ENCODE data around the gene PDE4A. TPM values are rescaled to one million over a fixed set of nuclear protein-coding genes. Genes with fewer than 3 reads are reported as not detected.

The PDE4A gene
- total and polyA plus RNA-seq, 10 of the 15 experiments (the other 5 are each of a cell fraction or from before 2014, with no cell fraction given), result 0.24 to 13.3 (median 4.9) TPM

GRCh38 chr19:10403137-10404021 lies 17.0 kb upstream of the PDE4A start, which contains the start of gene CDC37 (continued):
- TF ChIP-seq MLLT1 (IDR thresholded peaks at IDR 0.05) (no peak), KAT2A (conservative IDR thresholded peaks at IDR 0.05; ENCODE audit: control insufficient read depth, low read depth, low read length) (no peak), PRDM15 (CRISPR knock-in tag; IDR thresholded peaks at IDR 0.05) (no peak), LARP7 (IDR thresholded peaks at IDR 0.05) (peak; percentile 70), MYB (IDR thresholded peaks at IDR 0.05; ENCODE audit: borderline replicate concordance, low read depth, low read length) (0 out of 2 replicates have a peak, but pooled peaks have one; percentile 18), TBL1XR1 (IDR thresholded peaks at IDR 0.05; ENCODE audit: low read depth, low read length) (no peak; the same call in 1 of the 2 replicates), SMAD1 (IDR thresholded peaks at IDR 0.05; ENCODE audit: low read depth, partially characterized antibody) (no peak), CBX5 (IDR thresholded peaks at IDR 0.05; ENCODE audit: low read depth) (no peak), EZH2 (IDR thresholded peaks at IDR 0.05; ENCODE audit: borderline replicate concordance, control insufficient read depth, low read depth, low read length) (no peak), HDAC6 (IDR thresholded peaks at IDR 0.05; ENCODE audit: unreplicated experiment) (no peak), RCOR1 (conservative IDR thresholded peaks at IDR 0.05; ENCODE audit: low read depth, low read length) (no peak), MXI1 (IDR thresholded peaks at IDR 0.05; ENCODE audit: low read depth, low read length) (peak; percentile 93), TCF12 (IDR thresholded peaks at IDR 0.05; ENCODE audit: low read depth, low read length) (0 out of 2 replicates have a peak, but pooled peaks have one; percentile 43), NRF1 (conservative IDR thresholded peaks at IDR 0.05; ENCODE audit: low read depth, low read length) (no peak), EGR1 (IDR thresholded peaks at IDR 0.05; ENCODE audit: borderline replicate concordance in 1 of 2, low read depth in 2 of 2, low read length in 2 of 2) (no peak), ATF7 (IDR thresholded peaks at IDR 0.05; ENCODE audit: low read depth) (peak; percentile 94), CBX3 (IDR thresholded peaks at IDR 0.05; ENCODE audit: borderline replicate concordance, low read depth) (no peak), GABPA (IDR thresholded peaks at IDR 0.05; ENCODE audit: low read depth) (peak; percentile 91), HDAC2 (IDR thresholded peaks at IDR 0.05) (no peak), BCL3 (IDR thresholded peaks at IDR 0.05; ENCODE audit: borderline replicate concordance, insufficient read depth, low read depth, low read length, poor library complexity, severe bottlenecking) (no peak), BMI1 (IDR thresholded peaks at IDR 0.05; ENCODE audit: borderline replicate concordance) (peak; percentile 92), ATF3 (IDR thresholded peaks at IDR 0.05; ENCODE audit: borderline replicate concordance, extremely low read depth, low read depth, low read length) (no peak), CREB1 (IDR thresholded peaks at IDR 0.05; ENCODE audit: low read depth) (peak; percentile 95)

Data from GM12878 (cell line).